H7 (cell line): Measurements from ENCODE around the gene SORCS2. TPM values are rescaled to one million over a fixed set of nuclear protein-coding genes. Genes with fewer than 3 reads are reported as not detected.

Experiments used
- DNase-seq: peaks from one replicate; pipeline ENCODE4 v3.0.0; 2012
- H3K27me3 ChIP-seq: 2 replicates; pipeline ENCODE4 v1.6.0; 2011; ENCODE audit warnings: mild to moderate bottlenecking, low read length; ENCODE audit not compliant: control insufficient read depth, insufficient read depth
- H3K36me3 ChIP-seq: replicated peaks from 2 replicates; pipeline ENCODE4 v1.5.1; 2011; ENCODE audit warnings: low read length; ENCODE audit not compliant: control insufficient read depth, insufficient read depth
- H3K4me3 ChIP-seq: 2 replicates; pipeline ENCODE4 v1.5.1; 2011; ENCODE audit warnings: low read depth, mild to moderate bottlenecking, control low read depth, low read length, moderate library complexity; ENCODE audit not compliant: insufficient read depth
- total RNA-seq: library from RNA; depleted of rRNA; stranded (reverse); fragments of >200 nt; shearing (Covaris generic); gene quantifications from 2 replicates; pipeline ENCODE4 v1.2.3, GENCODE V29; 2014

Gene SORCS2
- total RNA-seq, 1 experiment from 2014 or later, result 2.0 TPM

DNA sequence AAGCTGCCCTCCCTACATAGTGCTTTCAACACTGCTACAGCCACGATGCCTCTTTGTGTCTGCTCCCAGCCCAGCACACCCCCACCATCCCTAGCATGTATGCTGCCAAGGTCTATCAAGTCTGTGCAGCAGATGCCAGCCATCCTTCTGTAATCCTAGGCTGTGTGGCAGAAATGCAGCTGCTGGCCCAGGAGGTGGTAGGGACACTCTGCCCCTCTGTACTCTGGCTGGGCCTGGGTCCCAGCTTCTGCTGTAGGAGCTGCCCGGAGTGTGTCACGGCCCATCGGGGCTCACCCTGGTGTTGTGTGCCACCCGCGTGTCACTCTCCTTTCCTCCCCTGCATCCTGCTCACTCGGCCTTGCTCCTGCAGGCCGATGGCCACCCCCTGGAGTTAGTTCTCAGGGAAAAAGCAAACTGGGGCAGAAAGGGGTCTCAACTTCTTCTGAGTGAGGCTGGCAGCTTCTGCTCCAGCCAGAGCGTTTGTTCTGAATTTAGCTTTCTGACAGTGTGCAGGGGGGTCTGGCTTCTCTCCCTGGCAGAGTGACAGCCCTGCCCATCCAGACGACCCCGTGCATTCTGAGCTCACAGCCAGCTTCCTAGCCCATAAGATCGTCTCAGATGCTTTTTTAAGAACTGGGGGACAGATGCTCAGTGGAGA is 219.7 kb downstream of the SORCS2 start:
- no peaks in the 10 kb centered on the region for H3K36me3 ChIP-seq
- H3K4me3 ChIP-seq, result no peak overlapping the region
- H3K27me3 ChIP-seq, result peaks cover 34% of the 10 kb centered on the region
- DNase-seq, result peak; percentile 16

DNA sequence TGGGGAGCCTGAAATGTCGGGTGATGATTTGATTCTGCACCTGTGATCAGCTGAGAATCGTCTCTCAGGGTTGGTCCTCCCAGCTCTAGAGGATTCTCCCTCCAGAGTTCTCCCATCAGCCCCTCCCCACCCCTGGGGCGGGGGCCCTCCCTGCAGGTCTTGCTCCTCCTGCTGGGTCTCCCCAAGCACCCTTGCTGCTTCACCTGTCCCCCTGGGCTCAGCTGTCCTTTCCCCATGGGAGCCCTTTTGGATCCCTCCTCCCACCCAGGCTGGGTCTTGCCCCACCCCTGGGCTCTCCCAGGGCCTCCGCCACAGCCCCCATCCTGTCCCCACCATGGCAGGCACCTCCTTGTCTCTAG is 220.2 kb downstream of the SORCS2 start:
- no peak for DNase-seq
- Histone ChIP-seq H3K27me3 (peaks cover 34% of the 10 kb centered on the region), H3K36me3 (no peaks in the 10 kb centered on the region), H3K4me3 (no peak overlapping the region)

DNA sequence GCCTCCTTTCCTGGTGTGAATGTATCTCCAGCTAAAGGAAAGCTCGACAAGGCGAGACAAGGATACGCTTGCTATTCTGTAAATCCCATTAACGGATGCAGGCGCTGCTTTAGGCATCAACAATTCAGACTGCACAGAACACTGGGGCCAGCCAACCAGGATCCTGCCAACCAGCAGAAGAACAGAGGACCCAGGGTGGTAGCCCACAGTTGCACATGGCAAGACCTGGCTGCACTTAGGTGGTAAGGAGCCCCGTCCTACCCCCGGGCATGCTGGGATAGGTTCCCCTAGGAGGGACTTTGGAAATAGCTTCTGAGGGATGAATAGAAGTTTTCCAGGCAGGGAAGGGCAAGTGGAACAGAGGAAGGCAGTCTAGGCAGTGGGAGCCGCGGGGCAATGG is 221.7 kb downstream of the SORCS2 start:
- H3K27me3 ChIP-seq, result peaks cover 34% of the 10 kb centered on the region
- peak; percentile 44 for DNase-seq
- no peaks in the 10 kb centered on the region for H3K36me3 ChIP-seq
- no peak overlapping the region for H3K4me3 ChIP-seq

DNA sequence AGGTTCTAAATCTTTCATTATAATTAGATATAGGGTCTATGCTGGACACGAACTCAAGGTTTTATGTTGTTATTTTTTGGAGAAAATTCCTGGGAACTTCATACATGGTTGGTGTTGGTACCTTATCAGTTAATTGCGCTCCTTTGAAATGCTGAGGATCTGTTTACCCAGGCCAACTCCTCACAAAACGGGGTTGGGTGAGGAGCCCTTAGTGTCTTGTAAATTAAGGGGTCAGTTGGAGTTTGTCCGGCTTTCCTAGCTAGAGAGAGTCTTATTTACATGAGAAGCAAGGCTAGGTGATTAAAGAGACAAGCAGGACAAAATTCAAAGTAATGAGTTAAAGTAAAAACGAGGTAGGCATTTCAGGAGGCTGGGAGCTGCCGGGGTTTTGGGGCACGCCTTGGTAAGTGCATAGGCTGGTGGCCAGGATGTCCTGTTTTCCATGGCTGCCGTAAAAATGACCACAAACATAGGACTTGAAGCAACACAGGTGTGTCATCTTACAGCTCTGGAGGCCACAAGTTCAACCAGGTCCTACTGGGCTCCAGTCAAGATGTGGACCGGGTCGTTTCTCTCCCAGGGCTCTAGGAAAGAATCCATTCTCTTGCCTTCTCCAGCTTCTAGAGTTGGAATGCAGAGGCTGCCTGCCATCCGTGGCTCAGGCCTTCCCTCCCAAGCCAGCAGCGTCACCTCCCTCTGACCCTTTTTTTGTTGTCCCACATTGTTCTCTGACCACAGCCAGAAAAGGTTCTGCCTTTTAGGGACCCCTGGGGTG is 222.6 kb downstream of the SORCS2 start:
- Histone ChIP-seq H3K27me3 (peaks cover 34% of the 10 kb centered on the region), H3K4me3 (no peak overlapping the region), H3K36me3 (no peaks in the 10 kb centered on the region)
- peak; percentile 64 for DNase-seq

DNA sequence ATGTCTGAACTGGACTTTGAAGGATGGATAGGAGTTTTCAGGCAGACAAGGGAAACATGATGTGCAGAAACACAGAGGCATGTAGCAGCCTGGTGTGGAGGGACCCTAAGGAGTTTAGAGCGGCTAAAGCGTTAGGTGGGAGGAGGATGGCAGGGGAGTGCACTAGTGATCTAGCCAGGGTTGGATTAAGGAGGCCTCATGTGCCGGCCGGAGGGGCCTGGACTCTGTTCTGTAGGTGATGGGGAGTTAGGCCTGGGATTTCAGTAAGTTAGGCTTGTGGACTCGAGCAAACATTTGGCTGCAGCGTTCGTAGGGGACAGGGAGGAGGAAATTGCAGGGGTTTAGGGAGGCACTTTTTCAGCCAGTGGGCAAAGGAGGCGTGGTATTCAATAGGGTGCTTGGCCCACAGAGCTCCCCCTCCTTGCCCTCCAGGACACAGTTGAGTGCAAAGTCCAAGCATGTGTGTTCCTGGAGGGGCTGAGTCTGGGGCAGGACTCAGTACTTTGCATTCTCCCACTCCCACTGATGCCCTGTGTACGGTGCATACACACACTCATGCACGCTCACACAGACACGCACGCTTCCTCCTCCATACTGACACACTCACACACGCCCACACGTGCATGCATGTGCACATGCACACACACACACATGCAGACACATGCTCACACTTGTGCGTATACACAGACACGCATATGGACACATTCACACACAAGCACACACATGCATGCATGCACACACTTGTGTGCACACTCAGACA is 223.8 kb downstream of the SORCS2 start:
- H3K4me3 ChIP-seq, result no peak overlapping the region
- DNase-seq, result peak; percentile 17
- H3K27me3 ChIP-seq, result peaks cover 34% of the 10 kb centered on the region
- no peaks in the 10 kb centered on the region for H3K36me3 ChIP-seq

DNA sequence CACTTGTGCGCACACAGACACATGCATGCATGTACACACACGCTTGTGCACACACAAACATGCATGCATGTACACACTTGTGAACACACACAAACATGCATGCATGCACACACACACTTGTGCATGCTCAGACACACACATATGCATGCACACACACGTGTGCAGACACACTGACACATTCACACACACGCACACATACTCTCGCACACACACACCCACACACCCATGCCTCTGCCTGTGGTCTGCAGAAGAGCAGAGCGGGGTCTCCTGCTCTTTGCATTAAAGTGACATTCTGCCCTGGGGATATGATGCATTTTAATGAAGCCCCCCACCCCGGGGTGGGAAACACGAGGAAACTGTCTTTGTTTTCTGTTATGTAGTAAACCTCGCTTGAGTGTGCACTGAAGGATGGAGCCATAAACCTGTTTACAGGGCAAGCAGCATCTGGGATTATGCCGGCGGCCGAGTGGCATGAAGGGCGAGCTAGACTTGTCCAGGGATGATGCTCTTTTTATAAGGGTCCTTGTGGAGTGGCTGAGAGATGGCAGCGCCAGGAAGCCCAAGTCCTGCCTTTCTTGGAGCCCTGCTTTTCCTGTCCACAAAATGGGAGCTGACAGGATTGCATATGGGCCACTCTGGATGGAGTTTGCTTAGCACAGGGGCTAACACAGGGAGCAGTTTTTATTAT is 224.6 kb downstream of the SORCS2 start:
- peak; percentile 7 for DNase-seq
- H3K27me3 ChIP-seq, result peaks cover 28% of the 10 kb centered on the region
- no peak overlapping the region for H3K4me3 ChIP-seq
- H3K36me3 ChIP-seq, result no peaks in the 10 kb centered on the region

DNA sequence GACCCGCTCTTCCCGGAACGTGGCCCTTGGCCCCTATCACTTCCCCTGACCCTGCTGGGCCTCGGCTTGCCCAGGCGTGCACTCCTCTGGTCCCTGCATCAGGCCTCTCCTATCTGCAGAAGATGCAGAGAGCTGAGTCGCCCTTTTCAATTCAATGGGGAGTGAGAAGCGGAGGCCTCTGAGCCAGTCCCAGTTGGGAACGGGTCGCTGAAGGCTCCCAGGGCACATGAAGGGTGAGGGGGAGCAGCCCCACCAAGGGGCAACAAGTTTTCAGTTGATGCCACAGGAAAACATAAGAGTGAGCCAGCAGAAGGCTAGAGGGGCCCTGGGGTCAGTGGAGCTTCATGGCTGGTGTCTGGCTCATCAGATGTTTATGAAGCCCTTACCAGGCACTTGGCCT is 225.3 kb downstream of the SORCS2 start:
- no peaks in the 10 kb centered on the region for H3K36me3 ChIP-seq
- peaks cover 24% of the 10 kb centered on the region for H3K27me3 ChIP-seq
- no peak overlapping the region for H3K4me3 ChIP-seq
- DNase-seq, result no peak

DNA sequence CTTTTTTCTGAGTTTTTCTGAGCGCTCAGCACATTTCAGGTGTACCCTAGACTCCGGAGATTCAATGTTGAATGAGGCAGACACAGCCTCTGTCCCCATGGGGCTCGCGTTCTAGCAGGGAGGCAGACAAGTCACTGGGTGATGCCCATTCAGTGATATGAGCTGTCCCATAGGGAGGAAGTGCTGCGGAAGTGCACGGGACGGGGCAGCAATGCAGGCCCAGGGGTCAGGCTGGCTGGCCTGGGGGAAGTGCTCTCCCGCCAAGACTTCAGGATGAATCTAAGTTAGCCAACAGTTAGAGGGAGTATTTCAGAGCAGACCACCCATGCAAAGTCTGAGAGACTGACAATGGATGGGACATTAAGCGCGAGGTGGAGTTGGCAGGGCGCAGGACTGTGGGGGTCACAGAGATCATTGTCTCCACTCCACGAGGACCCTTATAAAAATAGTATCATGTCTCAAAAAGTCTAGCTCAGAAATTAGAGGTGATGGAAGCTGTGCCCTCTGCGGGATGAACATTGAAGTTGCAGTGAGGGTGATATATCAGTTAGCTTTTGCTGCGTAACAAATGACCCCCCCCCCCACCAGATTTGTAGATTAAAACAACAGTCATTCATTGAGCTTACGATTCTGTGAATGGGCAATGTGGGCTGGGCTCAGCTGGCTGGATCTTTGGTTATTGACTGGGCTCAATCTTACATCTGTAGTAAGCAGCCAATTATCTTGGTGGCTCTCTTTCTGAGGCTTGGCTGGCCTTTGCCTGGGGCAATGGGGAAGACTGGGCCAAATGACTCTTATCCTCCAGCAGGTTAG is 226.0 kb downstream of the SORCS2 start:
- peaks cover 24% of the 10 kb centered on the region for H3K27me3 ChIP-seq
- H3K4me3 ChIP-seq, result no peak overlapping the region
- no peaks in the 10 kb centered on the region for H3K36me3 ChIP-seq
- DNase-seq, result peak; percentile 18

DNA sequence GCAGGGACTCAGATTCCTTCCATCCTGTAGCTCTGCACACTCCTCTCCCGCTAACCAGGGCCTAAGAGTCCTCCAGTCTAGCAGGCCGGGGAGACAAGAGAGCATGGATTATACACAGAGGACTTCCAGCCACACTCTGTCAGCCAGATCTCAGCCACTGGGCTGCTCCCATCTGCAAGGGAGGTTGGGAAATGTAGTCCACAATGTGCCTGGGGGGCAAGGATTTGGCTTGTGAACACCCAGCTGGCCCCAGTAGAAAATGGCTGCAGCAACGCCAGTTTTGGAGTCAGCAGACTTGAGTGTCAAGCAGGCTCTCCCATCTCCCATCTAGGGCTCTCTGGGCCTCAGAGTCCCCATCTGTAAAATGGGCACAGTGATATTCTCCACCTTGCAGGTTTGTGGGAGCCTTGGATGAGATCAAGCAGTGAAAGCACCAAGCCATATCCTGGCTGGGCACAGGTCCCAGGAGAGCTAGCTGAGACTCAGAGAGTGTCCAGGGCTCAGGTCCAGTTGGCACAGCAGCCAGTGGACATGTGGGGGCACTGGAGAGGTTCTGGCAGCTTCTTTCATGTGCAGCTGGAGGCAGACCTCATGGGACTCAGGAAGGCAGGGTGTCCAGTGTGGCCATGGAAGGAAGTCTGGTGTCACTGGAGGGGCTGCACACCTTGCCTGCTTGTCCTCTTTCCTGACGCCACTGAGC is 227.8 kb downstream of the SORCS2 start:
- peaks cover 12% of the 10 kb centered on the region for H3K27me3 ChIP-seq
- H3K4me3 ChIP-seq, result no peak overlapping the region
- no peaks in the 10 kb centered on the region for H3K36me3 ChIP-seq
- DNase-seq, result peak; percentile 43

DNA sequence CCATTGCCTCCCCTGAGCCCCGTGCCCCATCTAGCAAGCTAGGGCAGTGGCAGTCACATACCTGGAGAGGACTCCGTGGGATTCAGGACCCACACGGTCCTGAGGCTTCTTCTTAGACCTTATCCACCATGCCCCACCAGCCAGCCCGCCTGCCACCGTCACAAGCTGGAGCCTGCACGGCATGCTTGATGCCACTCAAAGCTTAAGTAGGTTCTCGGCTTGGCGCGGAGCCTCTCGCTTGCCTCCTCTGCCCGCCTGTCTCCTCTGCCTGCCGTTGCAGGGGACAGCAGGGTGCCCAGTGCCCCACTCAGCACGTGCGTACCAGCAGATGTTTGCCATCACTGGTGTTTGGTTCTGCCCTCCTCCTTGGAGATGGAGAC is 228.3 kb downstream of the SORCS2 start:
- peak; percentile 28 for DNase-seq
- no peak overlapping the region for H3K4me3 ChIP-seq
- H3K27me3 ChIP-seq, result peaks cover 8% of the 10 kb centered on the region
- H3K36me3 ChIP-seq, result no peaks in the 10 kb centered on the region

DNA sequence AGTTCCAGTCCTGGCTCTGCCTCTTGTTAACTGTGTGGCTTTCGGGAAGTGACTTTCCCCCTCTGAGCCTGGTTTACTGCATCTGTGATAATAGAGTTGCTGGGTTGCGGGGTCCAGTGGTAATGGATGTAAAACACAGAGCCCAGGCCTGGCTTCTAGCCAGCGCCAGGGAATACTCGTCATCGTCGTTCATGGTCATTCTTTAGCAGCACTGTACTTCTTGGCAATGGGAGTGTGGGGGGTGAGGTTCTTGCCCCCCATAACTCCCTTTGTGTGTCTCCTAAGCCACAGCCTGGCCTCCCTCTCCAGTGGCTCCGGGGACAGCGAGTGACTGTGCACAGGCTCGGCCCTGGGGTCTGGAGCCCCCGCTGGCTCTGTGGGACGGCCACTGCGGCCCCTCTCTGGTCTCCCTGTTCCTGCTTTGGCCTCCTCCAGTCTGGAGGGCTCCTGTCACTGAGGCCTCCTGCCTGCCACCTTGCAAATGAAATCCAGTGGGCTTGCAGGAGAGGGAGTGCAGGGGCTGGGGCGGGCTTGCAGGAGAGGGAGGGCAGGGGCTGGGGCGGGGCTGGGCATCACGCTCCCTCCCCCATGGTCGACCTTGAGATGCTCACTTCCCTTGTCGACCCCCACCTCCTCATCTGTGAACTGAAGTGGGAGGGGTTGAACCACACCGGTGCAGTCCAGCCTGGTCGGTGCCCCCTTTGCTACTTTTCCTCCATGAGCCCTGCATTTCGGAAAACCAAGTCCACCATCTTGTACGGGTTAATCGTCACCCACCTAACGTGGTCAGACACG is 229.2 kb downstream of the SORCS2 start:
- peak; percentile 47 for DNase-seq
- Histone ChIP-seq H3K4me3 (no peak overlapping the region), H3K27me3 (peaks cover 2% of the 10 kb centered on the region; the same call in 1 of the 2 replicates), H3K36me3 (no peaks in the 10 kb centered on the region)

DNA sequence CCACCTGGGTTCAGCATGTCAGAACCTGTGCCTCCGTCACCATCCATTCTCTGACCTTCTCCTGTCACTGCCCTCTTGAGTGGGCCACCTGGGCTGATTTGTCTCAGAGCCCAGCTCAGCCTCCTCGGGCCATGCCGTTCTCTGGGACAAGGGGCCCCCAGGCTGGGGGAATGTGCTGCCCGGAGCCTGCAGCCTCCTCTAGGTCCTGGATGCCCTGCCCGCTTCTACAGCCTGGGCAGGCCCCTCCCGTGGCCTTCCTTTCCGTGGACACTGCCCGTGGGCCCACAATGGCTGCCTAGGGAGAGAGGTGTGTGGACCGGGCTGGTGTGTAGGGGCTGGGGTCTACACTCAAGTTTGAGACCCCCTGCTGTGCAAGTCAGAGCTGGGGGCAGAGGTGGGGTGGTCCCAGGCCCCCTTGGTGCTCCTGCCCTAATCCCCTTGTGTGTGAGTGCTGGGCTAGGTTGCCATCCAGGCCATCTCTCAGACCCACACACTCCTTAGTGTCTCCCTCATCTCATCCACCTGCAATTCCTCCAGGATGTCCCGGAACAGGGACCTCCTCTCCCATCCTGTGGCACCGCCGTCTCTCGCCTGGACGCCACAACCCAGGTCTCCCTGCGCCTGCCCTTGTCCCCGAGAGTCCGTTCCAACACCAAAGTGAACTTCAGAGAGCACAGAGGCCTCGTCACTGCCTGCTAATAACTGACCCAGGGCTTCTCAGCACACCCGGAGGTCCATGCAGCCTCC is 230.0 kb downstream of the SORCS2 start:
- no peak overlapping the region for H3K4me3 ChIP-seq
- H3K27me3 ChIP-seq, result no peaks in the 10 kb centered on the region; the same call in 1 of the 2 replicates
- no peaks in the 10 kb centered on the region for H3K36me3 ChIP-seq
- peak; percentile 56 for DNase-seq
